Endothelial cell of umbilical vein (primary cell): Measurements from ENCODE around the gene CPNE9.

Source experiments
- CTCF ChIP-seq, 2 donors: IDR thresholded peaks; 1 replicate in 1 of 2; 2 replicates in 1 of 2; pipeline ENCODE4 v1.5.1; 2011; ENCODE audit warnings: low read length in 2 of 2, mild to moderate bottlenecking in 2 of 2, moderate library complexity in 2 of 2, control low read depth in 1 of 2, inconsistent platforms in 1 of 2, low read depth in 1 of 2; ENCODE audit not compliant: insufficient read depth in 1 of 2; ENCODE audit errors: extremely low read depth in 1 of 2
- EZH2 ChIP-seq: IDR thresholded peaks from 2 replicates; pipeline ENCODE4 v1.6.1; 2012; ENCODE audit warnings: borderline replicate concordance, low read depth, mild to moderate bottlenecking, moderate library complexity, low read length, inconsistent platforms; ENCODE audit not compliant: severe bottlenecking
- FOS ChIP-seq: IDR thresholded peaks from 2 replicates; pipeline ENCODE4 v1.6.1; 2011; ENCODE audit warnings: mild to moderate bottlenecking, low read length, moderate library complexity, borderline replicate concordance; ENCODE audit not compliant: insufficient read depth
- GATA2 ChIP-seq: IDR thresholded peaks from 2 replicates; pipeline ENCODE4 v1.7.0; 2011; ENCODE audit warnings: low read depth, mild to moderate bottlenecking, moderate library complexity, mixed read lengths, low read length; ENCODE audit not compliant: insufficient read length, insufficient read depth
- JUN ChIP-seq: IDR thresholded peaks from 2 replicates; pipeline ENCODE4 v1.6.1; 2011; ENCODE audit warnings: borderline replicate concordance, low read depth; ENCODE audit not compliant: insufficient read length, insufficient read depth
- MAX ChIP-seq: IDR thresholded peaks from 2 replicates; pipeline ENCODE4 v1.6.1; 2011; ENCODE audit not compliant: insufficient read depth, insufficient read length
- MYC ChIP-seq: IDR thresholded peaks from one replicate; pipeline ENCODE4 v1.6.1; 2011; ENCODE audit warnings: mild to moderate bottlenecking, low read depth, low read length
- POLR2A ChIP-seq: IDR thresholded peaks from 2 replicates; pipeline ENCODE4 v1.6.1; 2012; ENCODE audit warnings: low read depth, mild to moderate bottlenecking, control low read depth, low read length
- POLR2AphosphoS5 ChIP-seq: IDR thresholded peaks from 2 replicates; pipeline ENCODE4 v1.6.1; 2012; ENCODE audit warnings: low read depth, mild to moderate bottlenecking, control low read depth, low read length, moderate library complexity; ENCODE audit not compliant: insufficient read depth

GRCh38 chr3:9777694-9778021, 74.0 kb downstream of the CPNE9 start:
- TF ChIP-seq EZH2 (no peak), CTCF (IDR thresholded peaks at IDR 0.05; ENCODE audit: extremely low read depth in 1 of 2, insufficient read depth in 1 of 2, low read depth in 1 of 2, low read length in 2 of 2) (no peak), POLR2A (no peak), FOS (no peak), POLR2AphosphoS5 (no peak), JUN (no peak), MAX (no peak), MYC (no peak), GATA2 (no peak)
